Head of caudate nucleus (tissue), 42 donors: Measurements from ENCODE around the gene TDRD10.

ENCODE experiments used
- DNase-seq, 42 donors: peaks; one replicate each; pipeline versions ENCODE4 v3.0.0 to v3.0.0-alpha.2; 2020 to 2021; ENCODE audit warnings: mixed read lengths in 7 of 42
- intact Hi-C: fragments of 100-400 bp; cut with DNase I; formaldehyde crosslinking; loops from one replicate; pipeline ENCODE4 v1.15.0; 2022

TDRD10 gene

GRCh38 chr1:154584267-154584994 is 82.4 kb downstream of the TDRD10 start:
- no peak for DNase-seq
- intact Hi-C loops: no loop called here

- peak in 1 of 42 donors; percentile 14 for DNase-seq
- intact Hi-C loops: no loop called here
Measured at GRCh38 chr1:154586231-154586630, 84.2 kb downstream of the TDRD10 start.

GRCh38 chr1:154586641-154587040 is 84.6 kb downstream of the TDRD10 start:
- no peak for DNase-seq
- intact Hi-C loops: no loop called here

- intact Hi-C loops: no loop called here
Measured at GRCh38 chr1:154589780-154590179, 87.8 kb downstream of the TDRD10 start.

GRCh38 chr1:154590756-154591155 is 88.7 kb downstream of the TDRD10 start:
- no peak for DNase-seq
- intact Hi-C loops: no loop called here

More at GRCh38 chr1:154589780-154590179, 87.8 kb downstream of the TDRD10 start:
- DNase-seq: no peak

- DNase-seq: no peak
- intact Hi-C loops: no loop called here
Measured at GRCh38 chr1:154591206-154591605, 89.2 kb downstream of the TDRD10 start.

- DNase-seq: no peak
- intact Hi-C loops: no loop called here
Measured at GRCh38 chr1:154593390-154593789, 91.4 kb downstream of the TDRD10 start.

- intact Hi-C loops: no loop called here
- peak in 1 of 42 donors; percentile 25 for DNase-seq
Measured at GRCh38 chr1:154594811-154595210, 92.8 kb downstream of the TDRD10 start.

GRCh38 chr1:154595621-154596020 is 93.6 kb downstream of the TDRD10 start:
- intact Hi-C loops: no loop called here

More at GRCh38 chr1:154595621-154596020, 93.6 kb downstream of the TDRD10 start:
- DNase-seq: peak in 1 of 42 donors; percentile 12
